B cell (primary cell): ENCODE measurements around the gene B4GALNT3.

Experiments
- EZH2 ChIP-seq: IDR thresholded peaks from 2 replicates; pipeline ENCODE4 v1.6.1; 2012; ENCODE audit warnings: borderline replicate concordance, low read depth, mild to moderate bottlenecking, moderate library complexity, low read length; ENCODE audit not compliant: insufficient read depth, poor library complexity, severe bottlenecking
- TF ChIP-seq, protein P1 (sequence below): fragments of 200-600 bp; IDR thresholded peaks from one replicate; pipeline ENCODE4 v1.8.0; 2022; ENCODE audit warnings: antibody characterized with exemption, mild to moderate bottlenecking

DNA sequence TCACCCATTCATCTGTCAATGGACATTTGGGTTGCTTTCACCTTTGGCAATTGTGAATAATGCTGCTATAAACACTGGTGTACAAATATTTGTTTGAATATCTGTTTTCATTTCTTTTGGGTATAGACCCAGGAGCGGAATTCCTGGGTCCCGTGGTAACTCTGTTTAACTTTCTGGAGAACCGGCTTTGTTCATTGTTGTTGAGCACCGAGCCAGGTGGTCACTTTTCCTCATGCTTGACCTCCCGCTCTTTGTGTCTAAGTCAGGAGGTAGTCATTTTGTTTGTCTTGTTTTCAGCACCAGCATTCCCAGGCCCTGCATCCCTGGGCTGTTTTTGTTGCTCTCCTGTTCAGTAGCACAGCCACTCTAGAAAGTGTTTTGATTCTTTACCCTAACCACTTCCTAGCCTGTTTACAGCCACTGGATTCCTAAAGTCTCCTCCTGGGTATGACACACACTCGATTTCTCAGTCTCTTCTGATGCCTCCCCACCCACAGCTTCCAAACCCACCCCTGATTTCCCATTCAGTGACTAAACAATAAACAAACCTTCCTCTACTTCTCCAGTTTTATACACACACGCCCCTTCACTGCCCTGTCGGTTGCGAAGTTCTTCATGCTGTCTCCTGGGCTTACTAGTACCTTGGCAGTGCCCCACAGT, 37.9 kb downstream of the B4GALNT3 start:
- TF ChIP-seq, protein P1, sequence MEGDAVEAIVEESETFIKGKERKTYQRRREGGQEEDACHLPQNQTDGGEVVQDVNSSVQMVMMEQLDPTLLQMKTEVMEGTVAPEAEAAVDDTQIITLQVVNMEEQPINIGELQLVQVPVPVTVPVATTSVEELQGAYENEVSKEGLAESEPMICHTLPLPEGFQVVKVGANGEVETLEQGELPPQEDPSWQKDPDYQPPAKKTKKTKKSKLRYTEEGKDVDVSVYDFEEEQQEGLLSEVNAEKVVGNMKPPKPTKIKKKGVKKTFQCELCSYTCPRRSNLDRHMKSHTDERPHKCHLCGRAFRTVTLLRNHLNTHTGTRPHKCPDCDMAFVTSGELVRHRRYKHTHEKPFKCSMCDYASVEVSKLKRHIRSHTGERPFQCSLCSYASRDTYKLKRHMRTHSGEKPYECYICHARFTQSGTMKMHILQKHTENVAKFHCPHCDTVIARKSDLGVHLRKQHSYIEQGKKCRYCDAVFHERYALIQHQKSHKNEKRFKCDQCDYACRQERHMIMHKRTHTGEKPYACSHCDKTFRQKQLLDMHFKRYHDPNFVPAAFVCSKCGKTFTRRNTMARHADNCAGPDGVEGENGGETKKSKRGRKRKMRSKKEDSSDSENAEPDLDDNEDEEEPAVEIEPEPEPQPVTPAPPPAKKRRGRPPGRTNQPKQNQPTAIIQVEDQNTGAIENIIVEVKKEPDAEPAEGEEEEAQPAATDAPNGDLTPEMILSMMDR: no peak
- no peak for TF ChIP-seq EZH2
